Retinal pigment epithelial cell (primary cell): Measurements from ENCODE around the gene AKAP1.

Experiments
- DNase-seq: peaks from one replicate; pipeline ENCODE4 v3.0.0-alpha.2; 2010; ENCODE audit warnings: low read depth
- H3K4me3 ChIP-seq: 2 replicates; pipeline ENCODE4 v1.5.1; 2011; ENCODE audit warnings: mild to moderate bottlenecking, low read length, control low read depth, moderate library complexity
- TF ChIP-seq, protein P1 (sequence below): conservative IDR thresholded peaks from 2 replicates; pipeline ENCODE4 v1.5.1; 2011; ENCODE audit warnings: low read depth, low read length, control low read depth, inconsistent platforms

Gene AKAP1

DNA sequence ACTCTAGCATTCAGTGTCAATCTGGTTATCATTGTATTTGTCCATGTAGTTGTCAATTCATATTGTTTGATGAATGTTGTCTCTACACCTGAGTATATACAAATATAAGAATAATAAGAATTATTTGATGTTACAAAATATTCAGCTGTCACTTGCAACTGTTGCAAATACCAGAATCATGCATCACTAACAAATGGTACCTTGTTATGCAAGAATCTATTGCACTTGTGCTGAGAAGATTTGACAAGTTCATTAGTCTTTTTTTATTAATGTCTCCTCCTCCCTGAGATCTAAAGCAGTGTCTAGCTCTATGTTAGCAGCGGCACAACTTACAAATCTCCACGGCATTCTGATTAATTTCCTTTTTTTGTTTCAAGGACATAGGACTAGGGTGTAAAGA lies 22.2 kb upstream of the AKAP1 start:
- no peak for DNase-seq
- no peak overlapping the region for H3K4me3 ChIP-seq
- TF ChIP-seq, protein P1, sequence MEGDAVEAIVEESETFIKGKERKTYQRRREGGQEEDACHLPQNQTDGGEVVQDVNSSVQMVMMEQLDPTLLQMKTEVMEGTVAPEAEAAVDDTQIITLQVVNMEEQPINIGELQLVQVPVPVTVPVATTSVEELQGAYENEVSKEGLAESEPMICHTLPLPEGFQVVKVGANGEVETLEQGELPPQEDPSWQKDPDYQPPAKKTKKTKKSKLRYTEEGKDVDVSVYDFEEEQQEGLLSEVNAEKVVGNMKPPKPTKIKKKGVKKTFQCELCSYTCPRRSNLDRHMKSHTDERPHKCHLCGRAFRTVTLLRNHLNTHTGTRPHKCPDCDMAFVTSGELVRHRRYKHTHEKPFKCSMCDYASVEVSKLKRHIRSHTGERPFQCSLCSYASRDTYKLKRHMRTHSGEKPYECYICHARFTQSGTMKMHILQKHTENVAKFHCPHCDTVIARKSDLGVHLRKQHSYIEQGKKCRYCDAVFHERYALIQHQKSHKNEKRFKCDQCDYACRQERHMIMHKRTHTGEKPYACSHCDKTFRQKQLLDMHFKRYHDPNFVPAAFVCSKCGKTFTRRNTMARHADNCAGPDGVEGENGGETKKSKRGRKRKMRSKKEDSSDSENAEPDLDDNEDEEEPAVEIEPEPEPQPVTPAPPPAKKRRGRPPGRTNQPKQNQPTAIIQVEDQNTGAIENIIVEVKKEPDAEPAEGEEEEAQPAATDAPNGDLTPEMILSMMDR: no peak

DNA sequence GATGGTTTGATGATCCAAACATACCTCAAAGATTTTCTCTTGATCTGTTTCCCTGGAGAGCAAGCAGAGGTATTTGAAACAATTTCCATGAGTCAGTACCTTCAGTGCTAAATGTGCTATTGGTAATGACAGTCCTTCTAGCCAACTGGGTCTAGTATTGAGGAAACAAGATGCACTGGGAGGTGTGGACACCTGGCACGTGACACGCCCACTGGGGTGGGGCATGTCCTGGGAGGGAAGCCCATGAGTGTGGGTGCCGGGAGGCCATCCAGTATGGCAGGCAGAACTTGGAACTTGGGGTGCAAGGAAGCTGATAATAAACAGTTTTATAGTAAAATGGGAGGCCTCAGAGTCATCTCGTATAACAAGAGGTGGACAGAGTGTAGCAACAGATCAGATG lies 17.9 kb upstream of the AKAP1 start:
- TF ChIP-seq, protein P1: no peak
- no peak for DNase-seq
- H3K4me3 ChIP-seq: no peak overlapping the region

DNA sequence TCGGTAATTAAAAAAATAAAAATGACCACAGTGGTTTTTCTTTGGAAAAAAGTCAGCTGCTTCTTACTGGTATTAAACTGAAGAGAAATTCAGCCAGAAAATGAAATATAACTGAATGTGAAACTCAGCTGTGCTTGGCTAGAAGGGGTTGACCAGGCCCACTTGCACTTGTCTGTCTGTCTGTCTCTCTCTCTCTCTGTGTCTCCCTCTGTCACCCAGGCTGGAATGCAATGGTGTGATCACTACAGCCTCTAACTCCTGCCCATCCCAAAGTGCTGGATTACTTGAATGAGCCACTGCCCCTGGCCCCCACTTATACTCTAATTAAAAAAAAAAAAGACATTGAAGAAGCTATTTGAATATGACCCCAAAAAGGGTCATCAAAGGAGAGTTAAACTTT lies 17.3 kb upstream of the AKAP1 start:
- DNase-seq: no peak
- TF ChIP-seq, protein P1: no peak
- H3K4me3 ChIP-seq: no peak overlapping the region

DNA sequence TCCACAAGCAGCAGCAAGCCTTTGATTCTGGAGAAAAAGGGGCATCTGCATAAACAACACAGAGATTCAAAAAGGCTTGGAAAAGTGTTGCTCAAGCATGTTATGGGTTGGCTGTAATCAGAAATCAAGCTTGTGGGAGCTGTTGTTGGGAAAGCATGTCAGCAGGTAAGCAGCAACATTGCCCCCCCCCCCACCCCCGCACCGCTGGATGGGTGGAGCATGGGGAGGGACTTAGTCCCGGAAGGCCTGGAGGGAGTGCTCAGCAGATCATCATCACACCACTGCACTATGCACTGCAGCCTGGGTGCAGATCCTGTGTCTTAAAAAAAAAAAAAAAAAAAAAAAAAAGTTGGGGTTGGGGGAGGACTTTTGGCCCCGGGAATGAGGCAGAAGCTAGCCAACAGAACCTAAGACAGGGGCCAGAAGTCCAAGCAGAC lies 16.8 kb upstream of the AKAP1 start:
- no peak overlapping the region for H3K4me3 ChIP-seq
- no peak for DNase-seq
- TF ChIP-seq, protein P1: no peak

DNA sequence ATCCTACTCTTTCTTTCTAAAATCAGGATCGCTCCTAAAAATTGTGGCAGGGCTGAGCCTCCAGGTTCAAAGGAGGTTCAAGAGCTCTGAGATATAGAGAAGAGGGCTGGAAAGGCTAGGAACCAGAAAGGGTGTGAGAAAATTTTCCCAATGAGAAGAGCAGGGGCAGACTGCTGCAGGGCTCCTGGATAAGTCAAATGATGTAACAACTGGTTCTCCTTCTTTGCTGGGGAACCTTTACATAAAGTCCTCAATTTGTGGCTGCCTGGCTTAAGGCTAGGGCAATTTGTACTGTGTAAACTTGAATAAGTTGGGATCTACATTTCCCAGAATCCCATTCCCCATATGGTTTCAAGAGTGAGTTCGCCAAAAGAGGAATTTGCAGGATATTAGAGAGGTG lies 16.3 kb upstream of the AKAP1 start:
- H3K4me3 ChIP-seq: no peak overlapping the region
- DNase-seq: no peak
- TF ChIP-seq, protein P1: no peak

DNA sequence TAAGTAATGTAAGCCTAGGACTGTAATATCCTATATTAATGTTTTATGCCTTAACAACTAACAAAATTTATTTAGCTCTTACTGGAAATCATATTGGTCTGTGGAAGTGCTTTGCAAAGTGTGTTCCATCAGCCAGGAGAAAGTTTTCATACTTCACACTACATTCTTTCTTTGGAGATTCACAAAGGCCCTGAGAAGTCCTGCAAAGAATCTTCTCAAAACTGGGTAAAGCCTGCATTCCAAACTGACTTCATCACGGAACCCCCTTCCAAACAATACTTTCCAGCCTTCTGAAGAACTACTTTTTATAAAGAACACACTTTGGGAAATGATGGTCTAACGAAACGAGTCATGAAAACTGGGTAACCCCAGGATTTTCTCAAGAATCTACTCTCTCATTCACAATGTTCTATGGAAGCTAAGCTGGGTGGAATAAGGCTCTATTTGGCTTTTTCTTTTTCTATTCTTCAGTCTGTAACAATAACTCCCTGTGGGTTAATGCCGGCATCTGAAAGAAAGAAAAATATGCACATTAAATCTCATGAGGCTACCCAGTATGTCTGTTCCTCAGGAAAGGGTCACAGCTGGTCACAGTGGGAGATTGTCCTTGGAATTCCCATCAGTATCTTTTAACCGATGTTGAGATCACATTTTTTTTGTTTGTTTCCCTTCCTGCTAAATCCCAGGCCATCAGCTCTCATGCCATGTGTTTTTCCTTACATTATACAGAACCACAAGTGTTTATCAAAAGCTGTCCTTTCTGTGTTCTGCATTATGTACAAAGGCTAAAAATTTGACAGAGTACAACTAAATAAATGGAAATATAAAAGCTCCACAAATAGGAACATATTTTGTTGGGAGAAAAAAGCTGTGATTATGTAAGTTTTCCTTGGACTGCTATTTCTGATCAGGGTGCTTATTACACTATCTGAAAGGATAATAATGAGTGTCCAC lies 12.8 kb upstream of the AKAP1 start:
- DNase-seq: no peak
- TF ChIP-seq, protein P1: no peak
- no peak overlapping the region for H3K4me3 ChIP-seq

DNA sequence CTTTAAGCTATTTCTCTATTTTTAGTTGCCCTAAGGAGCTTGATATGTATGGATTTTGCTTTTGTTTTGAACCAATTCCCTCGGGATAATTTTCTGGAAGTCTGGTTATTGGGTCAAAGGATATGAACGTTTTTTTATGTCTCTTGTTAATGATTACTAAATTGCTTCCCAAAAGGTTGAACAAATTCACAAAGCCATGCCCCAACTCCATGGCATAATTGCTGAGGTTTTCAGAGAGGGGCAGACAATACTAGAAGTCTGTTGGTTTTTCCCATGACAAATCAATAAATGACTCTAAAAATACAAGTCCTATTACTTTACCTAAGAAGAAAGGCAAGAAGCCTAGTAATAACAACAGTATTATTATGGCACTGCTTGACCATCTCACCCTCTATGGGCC lies 11.4 kb upstream of the AKAP1 start:
- no peak for DNase-seq
- TF ChIP-seq, protein P1: no peak
- no peak overlapping the region for H3K4me3 ChIP-seq
